Measurements from ENCODE around the gene MCTP1. TPM values are rescaled to one million over a fixed set of nuclear protein-coding genes. Genes with fewer than 3 reads are reported as not detected.

The MCTP1 gene
- total and polyA plus RNA-seq, 9 of the 15 experiments (the other 6 are each of a cell fraction or from before 2014, with no cell fraction given): 0.04 to 0.93 (median 0.06) TPM; not detected in 4

- TF ChIP-seq RREB1 (CRISPR knock-in tag; IDR thresholded peaks at IDR 0.05): no peak
- no peak for TF ChIP-seq BCL6 (CRISPR knock-in tag; IDR thresholded peaks at IDR 0.05)
- TF ChIP-seq, protein P1, sequence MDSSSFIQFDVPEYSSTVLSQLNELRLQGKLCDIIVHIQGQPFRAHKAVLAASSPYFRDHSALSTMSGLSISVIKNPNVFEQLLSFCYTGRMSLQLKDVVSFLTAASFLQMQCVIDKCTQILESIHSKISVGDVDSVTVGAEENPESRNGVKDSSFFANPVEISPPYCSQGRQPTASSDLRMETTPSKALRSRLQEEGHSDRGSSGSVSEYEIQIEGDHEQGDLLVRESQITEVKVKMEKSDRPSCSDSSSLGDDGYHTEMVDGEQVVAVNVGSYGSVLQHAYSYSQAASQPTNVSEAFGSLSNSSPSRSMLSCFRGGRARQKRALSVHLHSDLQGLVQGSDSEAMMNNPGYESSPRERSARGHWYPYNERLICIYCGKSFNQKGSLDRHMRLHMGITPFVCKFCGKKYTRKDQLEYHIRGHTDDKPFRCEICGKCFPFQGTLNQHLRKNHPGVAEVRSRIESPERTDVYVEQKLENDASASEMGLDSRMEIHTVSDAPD (CRISPR knock-in tag; IDR thresholded peaks at IDR 0.05): no peak
- TF ChIP-seq ZNF217 (CRISPR knock-in tag; IDR thresholded peaks at IDR 0.05): no peak
- no peak for TF ChIP-seq ZNF76 (CRISPR knock-in tag; IDR thresholded peaks at IDR 0.05; ENCODE audit: borderline replicate concordance)
- no peak for TF ChIP-seq SP1 (CRISPR knock-in tag; IDR thresholded peaks at IDR 0.05)
- TF ChIP-seq ZBTB2 (IDR thresholded peaks at IDR 0.05): no peak
- TF ChIP-seq NFXL1 (CRISPR knock-in tag; IDR thresholded peaks at IDR 0.05): no peak
- no peak for TF ChIP-seq FOSL1 (tag; conservative IDR thresholded peaks at IDR 0.05)
These were observed 19.8 kb upstream of the MCTP1 start (continued) for GRCh38 chr5:95304711-95305110.
